GM19193 (cell line): ENCODE measurements around the gene TSN.

ENCODE experiments used
- POLR2A ChIP-seq: IDR thresholded peaks from 4 replicates; pipeline ENCODE4 v1.6.1; 2011; ENCODE audit not compliant: insufficient read depth, insufficient read length; ENCODE audit errors: extremely low read depth

Gene TSN

DNA sequence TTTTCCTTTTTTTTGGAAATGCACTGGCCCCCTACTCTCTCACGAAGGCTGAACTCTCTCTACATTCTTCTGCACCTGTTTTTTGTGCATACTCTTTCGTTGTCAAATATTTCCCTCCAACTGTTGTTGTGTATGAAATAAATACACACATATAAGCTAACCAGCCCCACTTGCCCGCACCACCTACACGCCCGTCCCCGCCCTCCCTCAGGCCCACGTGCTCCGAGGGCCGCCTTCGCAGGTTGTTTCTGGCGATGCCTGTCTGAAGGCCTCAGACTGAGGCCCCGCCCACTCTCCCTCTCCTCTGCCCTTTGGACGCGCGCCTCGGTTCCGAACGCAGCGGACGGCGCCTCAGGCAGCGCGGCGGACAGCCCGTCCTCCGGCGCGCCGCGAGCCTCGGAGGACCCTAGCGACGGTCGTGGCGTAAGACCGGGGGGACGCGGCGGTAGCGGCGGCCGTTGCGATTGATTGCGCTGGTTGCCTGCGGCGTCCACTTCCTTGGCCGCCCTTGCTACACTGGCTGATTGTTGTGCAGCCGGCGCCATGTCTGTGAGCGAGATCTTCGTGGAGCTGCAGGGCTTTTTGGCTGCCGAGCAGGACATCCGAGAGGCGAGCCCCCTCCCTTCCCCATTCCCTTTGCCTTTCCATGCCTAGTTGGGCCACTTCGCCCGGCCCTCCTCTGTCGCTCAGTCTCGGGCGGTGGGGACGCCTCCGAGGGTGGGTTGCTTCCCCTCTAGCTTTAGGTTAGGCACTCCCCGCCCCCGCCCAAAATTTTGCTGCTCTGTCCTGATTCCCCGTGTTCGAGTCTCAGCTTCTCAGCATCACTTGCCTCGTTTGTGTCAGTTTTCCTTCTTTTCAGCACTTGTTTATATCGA lies at the start of gene TSN:
Gene TSN (plus strand): TSS at position 415 of the 875 bp plus-strand sequence. CDS start 129 bp downstream, at position 544.
- TF ChIP-seq POLR2A = peak; percentile 79

DNA sequence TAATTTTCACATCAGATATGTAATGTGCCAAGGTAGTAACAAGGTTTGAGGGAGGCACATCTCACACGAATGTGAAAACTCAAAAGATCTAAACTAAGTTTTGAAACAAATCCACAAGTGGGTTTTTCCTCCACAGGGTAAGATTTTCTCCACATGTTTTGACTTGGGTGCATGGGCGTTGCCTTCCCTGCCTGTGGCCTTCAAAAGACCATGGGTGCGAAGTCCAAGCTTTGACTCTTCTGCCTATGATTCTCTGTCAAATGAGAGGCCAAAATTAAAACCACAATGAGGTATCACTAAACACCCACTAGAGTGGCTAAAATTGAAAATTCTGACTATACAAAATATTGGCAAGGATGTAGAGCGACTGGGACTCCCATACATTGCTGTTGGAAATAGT lies 49.5 kb upstream of the TSN start:
- TF ChIP-seq POLR2A = no peak

DNA sequence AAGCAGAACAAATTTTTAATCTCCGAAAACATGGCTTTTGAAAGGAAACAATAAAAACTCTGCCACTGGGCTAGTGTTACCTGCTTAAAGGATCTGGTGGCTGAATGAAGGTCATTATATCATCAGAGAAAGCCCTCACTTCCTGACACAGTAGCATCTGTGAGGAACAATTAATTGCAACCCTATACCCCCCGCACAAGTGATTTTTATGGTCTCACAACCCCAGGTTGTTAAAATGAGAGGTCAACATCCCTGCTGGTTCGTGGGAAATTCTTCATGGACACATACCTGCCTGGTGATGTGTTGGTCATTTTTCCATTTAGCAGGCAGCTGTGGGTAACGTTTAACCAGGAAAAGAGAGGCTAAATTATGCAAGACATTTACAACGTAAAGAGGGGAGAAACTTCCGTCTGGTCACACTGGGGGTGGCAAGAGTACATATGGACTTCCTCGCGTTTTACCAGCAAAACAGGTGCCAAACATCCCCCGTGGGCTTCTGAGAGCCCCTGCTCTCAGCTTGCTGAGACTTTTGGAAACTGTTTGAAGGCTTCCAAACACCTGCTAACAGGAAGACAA lies 48.0 kb upstream of the TSN start:
- no peak for TF ChIP-seq POLR2A

DNA sequence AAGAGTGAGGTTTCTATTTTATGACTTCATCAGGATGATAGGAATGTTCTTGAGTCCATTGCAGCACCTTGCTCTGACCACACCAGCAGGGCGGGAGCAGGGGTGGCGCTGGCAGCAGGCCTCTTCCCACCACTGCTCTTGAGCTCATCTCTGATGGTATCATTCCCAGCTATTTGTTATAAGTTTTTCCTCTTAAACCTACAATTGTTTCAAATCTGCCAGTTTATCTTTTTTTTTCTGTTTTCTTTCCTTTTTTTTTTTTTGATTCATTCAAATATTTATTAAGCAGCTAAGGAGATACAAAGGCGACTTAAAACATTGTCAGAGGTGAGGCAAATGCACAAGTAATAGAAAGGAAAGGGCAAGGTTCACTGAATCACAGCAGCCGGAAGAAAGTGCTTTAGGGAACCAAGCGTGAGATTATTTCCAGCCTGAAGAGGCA lies 47.5 kb upstream of the TSN start:
- TF ChIP-seq POLR2A = no peak

DNA sequence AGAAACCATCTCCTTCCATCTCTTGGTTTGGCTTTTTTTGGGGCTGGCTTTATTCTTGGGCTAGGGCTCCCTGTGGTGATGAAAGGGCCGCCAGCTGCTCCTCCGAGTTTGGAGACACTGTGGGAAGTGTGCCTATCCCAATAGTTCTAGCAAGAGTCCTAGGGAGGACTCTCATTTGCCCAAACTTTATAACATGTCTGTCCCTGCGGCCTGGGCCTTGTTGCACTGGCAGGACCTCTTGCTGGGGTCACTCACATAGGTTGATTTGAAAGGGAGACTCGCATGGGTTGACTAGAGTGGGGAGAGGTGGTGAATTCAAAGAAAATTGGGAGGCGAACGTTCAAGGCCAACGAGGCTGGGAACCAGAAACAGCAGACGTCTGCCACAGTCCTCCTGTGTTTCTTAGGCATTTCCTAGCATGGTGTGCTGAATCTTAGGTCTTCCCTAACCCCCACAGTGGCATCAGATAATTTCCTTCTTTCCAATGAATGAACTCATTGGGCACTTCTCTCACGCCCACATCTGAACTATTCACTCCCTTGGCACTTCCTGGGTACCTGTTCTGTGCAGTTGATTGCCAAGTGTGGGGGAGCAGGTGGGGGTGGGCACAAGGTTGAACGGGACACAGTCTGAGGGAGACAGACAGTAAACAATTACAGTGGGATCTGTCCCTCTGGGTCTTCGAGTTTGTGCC lies 45.5 kb upstream of the TSN start:
- TF ChIP-seq POLR2A = no peak

DNA sequence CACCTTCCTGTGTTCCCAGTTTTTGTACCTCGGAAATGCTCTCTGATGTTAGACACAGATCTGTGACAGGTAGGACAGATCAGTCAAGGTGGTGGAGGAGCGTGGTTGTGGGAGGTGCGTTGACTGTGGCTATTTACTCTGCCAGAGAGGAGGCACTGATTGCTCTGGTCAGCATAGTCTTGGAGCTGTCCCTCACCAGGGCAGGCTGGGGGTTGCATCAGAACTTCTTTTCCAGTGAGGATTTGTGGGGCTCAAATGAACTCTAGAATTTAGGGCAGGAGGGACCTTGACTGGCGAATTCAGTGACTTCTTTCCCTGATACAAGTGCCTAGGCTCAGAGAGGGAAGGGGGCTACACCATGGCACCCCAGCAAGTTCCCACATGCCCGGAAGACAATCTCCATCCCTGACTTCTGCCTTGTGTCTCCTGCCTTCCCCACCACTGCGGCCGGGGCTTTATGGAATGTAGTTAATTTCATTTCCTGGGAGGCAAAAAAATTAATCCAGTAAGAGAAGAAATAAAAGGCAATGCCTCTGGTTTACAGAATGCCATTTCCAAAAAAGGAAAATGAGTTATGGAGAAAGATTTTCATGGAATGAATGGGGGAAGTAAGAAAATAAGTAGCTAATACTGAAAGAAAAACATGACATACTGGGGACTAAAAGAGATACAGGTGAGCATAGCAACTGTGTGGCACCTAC lies 44.8 kb upstream of the TSN start:
- TF ChIP-seq POLR2A = no peak

DNA sequence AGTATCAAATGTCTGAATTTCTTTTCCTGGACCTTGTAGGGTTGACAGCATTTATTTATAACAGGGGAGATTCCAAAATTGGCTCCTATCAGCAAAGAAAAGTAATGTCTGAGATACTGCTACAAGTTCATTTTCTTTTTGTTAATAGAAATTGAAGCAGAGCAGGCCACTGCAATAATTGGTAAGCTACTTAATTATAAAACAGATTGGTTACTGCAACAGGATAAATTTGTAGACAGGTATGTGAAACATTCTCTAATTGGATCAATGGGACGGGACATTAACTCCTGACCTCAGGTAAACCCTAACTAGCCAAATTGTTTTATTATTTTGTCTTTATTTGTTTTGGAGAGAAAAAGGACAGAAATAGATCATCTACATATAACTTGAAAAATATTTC lies 39.3 kb upstream of the TSN start:
- TF ChIP-seq POLR2A = no peak

DNA sequence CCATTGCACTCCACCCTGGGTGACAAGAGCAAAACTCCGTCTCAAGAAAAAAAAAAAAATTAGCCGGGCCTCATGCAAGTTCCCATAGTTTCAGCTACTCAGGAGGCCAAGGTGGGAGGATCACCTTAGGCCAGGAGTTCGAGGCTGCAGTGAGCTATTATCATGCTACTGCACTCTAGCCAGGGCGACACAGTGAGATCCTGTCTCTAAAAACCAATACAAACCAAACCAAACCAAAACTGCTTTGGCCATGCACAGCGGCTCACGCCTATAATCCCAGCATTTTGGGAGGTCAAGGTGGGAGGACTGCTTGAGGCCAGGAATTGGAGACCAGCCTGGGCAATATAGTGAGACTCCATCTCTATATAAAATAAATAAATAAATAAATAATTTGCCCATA lies 37.9 kb upstream of the TSN start:
- no peak for TF ChIP-seq POLR2A

DNA sequence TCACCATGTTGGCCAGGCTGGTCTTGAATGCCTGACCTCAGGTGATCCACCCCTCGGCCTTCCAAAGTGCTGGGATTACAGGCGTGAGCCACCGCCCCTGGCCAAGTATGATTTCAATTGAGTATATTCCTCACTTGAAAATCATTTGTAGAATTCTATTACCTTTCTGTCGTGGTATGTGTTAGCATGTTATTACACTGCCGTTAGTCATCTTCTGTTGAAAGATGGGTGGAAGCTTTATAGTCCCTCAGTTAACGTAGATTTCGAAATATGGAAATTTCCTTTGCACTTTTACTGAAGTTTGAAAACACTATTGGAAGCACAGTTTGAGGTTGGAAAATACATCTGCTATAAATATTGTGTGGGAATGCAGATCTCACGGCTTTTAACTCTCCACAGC lies 33.5 kb upstream of the TSN start:
- no peak for TF ChIP-seq POLR2A

DNA sequence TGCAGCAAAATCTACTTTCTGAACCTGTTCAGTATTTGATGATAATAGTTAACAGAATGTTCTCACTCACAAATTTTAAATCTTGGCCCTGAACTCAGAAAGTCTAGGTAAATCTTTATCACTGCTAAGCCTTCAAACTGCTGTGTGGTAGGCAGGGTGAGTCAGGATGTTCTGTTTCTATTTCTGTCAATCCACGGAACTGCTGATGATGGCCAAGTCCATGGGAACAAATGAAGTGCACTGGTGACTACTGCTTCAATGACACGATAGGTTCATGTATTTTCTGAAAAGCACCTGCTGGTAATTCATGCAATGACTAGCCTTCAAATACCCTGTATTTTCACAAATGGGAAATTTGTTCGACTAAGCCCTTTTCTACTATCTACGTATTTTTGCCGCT lies 33.0 kb upstream of the TSN start:
- TF ChIP-seq POLR2A = no peak

DNA sequence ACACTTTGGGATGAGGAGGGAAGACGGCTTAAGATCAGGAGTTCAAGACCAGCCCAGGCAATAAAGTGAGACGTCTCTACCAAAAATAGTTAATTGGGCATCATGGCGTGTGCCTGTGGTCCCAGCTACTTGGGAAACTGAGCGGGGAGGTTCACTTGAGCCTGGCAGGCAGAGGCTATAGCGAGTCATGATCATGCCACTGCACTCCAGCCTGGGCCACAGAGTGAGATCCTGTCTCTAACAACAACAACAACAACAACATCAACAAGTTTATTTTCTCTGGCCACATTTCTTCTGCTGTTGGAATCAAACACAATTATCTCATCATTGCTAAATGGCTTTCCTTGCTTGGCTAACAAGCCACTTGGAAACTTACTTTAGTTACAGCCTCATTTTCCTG lies 32.1 kb upstream of the TSN start:
- no peak for TF ChIP-seq POLR2A

DNA sequence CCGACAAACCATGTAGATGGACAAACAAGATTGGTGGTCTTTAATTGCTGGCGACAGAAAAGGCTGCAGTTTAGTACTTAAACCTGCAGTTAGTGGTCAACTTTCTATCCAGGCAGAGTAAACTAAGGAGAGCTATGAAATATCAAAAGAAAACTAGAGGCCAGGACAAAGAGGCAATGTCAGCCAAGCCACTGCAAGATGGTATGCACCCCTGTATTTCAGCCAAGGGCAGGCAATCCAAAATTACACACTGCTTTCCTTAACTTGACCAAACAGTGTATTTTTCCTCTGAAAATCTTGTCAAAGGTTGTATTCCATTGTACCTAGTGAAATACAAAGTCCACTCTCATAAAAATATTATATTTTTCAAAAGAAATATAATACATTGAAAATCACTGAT lies 28.1 kb upstream of the TSN start:
- TF ChIP-seq POLR2A = no peak

DNA sequence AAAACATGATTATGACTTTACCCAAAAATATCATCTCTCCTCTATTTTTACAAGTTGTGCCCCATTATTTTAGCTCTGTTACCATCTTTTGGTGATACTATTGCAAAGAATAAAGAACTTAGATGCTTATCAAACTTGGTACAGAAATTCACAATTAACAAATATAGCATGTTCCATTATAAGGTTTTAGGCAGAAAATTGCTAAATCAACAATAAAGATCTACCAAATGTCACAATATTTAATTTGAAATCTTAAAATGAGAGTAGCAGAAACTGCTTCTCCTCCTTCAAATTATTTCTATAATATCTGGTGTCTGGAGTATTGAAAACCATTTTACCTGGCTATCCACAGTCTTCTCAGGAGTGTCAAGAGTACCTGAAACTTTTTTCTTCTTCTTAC lies 27.5 kb upstream of the TSN start:
- no peak for TF ChIP-seq POLR2A

DNA sequence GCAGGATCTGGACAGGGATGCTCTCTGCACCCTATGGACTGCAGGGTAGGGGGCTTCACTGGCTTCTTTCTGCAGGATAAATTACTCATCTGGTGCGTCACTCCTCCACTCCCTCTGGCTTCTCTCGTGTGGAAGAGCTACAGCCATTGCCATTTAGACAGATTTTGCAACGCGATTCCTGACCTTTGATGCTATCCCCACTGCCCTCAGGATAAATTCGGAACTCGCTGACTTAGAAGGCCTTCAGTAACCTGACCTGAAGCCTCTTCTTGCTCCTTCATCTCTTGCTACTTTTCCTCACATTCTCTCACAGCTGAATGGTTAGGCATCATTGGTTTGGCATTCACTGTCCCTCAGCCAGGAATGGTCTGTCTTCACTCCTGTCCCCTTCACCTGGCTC lies 24.1 kb upstream of the TSN start:
- no peak for TF ChIP-seq POLR2A

DNA sequence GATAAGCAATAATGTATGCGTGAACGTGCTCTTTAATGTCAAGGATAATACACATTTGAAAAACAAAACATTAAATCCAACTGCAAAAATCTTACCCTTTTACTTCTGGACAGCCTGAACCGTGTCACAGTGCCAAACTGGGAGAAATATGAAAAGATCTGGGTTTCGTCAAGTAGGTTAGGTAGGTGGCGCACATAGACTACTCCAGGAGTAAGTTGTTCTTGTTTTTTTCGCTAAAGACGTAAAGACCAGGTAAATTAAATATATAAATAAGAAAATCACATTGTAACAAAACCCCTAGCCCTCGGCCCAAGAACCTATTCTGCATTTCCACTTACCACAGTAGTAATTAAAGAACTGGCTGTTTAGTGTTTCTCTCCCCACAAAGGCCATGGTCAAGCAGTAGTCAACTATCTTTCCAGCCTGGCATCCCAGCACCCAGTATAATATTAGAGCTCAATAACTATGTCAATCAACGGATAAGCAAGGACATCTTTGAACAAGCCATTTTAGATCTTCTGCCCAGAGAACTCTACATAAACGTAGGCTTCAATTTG lies 19.9 kb upstream of the TSN start:
- no peak for TF ChIP-seq POLR2A

DNA sequence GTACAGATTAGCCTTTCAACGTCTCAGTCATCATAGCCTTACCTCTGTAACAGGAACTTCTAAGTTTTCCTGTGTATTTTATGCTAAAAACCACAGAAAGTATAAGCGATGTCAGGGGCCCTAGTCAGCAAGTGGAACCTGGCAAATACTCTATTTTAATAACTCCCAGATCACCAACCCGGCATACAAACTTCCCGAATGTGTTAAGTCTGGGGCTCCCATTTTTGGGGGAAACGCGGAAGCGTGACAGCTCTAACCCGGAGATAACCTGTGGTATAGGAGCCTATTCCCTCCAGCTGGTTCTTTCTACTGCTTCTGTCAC lies 19.4 kb upstream of the TSN start:
- TF ChIP-seq POLR2A = no peak
